Cardiac muscle cell (in vitro differentiated cells and primary cell): ENCODE results near the gene EBP. TPM values are rescaled to one million over a fixed set of nuclear protein-coding genes. Genes with fewer than 3 reads are reported as not detected.
A peak's percentile ranks its signal among the peaks of the same experiment; 100 is the strongest.
"Not testable (repeated sequence)": the region's sequence is repeated elsewhere in the genome, so short reads cannot be mapped to it uniquely, and the experiment has no call there.

Experiments
- DNase-seq, 2 donors: peaks; one replicate each; pipeline versions ENCODE4 v3.0.0 to v3.0.0-alpha.2; 2010 to 2017; ENCODE audit warnings: low read depth in 1 of 2, low spot score in 1 of 2
- H3K27ac ChIP-seq: fragments of 200-600 bp; sonication (generic); 2 replicates; pipeline ENCODE4 v1.5.1; 2016
- H3K27me3 ChIP-seq: fragments of 200-600 bp; sonication (generic); 2 replicates; pipeline ENCODE4 v1.6.0; 2016; ENCODE audit warnings: control low read depth
- H3K36me3 ChIP-seq: fragments of 200-600 bp; sonication (generic); 2 replicates; pipeline ENCODE4 v1.5.1; 2016; ENCODE audit warnings: control low read depth
- H3K4me1 ChIP-seq: fragments of 200-600 bp; sonication (generic); 2 replicates; pipeline ENCODE4 v1.8.1; 2017; ENCODE audit warnings: low read depth, mild to moderate bottlenecking, mixed run types
- H3K4me3 ChIP-seq: fragments of 200-600 bp; sonication (generic); 2 replicates; pipeline ENCODE4 v1.5.1; 2016; ENCODE audit warnings: mild to moderate bottlenecking
- H3K9me3 ChIP-seq: fragments of 200-600 bp; sonication (generic); 2 replicates; pipeline ENCODE4 v1.5.1; 2017; ENCODE audit warnings: low read depth, mild to moderate bottlenecking, control low read depth
- polyA plus RNA-seq: library from polyadenylated mRNA; unstranded; fragments of >200 nt; fragmentation: Nextera tagmentation; extraction: Ambion mirVana; gene quantifications from 2 replicates; pipeline ENCODE4 v1.2.1, GENCODE V29; 2016
- total RNA-seq: library from RNA; depleted of rRNA; stranded (reverse); fragments of >200 nt; gene quantifications from 2 replicates; pipeline ENCODE4 v1.2.3, GENCODE V29; 2016
- TF ChIP-seq, protein P1 (sequence below): IDR thresholded peaks from 2 replicates; pipeline ENCODE4 v1.5.1; 2012; ENCODE audit warnings: low read depth, mild to moderate bottlenecking, low read length

Gene EBP
- total and polyA plus RNA-seq, 2 experiments from 2014 or later = 74.5 to 159 TPM

DNA sequence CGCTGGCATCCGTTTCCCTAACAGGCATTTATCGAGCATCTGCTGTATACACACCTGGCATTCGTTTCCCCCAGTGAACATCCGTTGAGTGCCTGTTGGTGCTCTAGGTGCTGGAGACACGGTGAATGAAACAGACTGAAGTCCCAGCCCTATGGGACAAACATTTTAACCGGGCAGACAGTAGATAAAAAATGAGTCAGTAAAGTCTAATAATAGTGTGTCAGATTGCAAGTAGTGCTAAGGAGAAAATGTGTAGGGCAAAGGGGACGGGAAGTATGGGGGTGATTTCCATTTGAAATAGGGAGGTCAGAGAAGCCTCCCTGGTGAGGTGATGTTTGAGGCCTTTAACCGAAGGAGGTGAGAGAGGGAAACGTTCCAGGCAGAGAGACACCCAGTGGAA lies 5.3 kb upstream of the EBP start:
- Histone ChIP-seq H3K27me3 (no peaks in the 10 kb centered on the region), H3K36me3 (no peaks in the 10 kb centered on the region), H3K9me3 (no peaks in the 10 kb centered on the region), H3K4me3 (no peak overlapping the region), H3K27ac (no peak overlapping the region), H3K4me1 (no peaks in the 10 kb centered on the region)
- no peak for DNase-seq
- TF ChIP-seq, protein P1, sequence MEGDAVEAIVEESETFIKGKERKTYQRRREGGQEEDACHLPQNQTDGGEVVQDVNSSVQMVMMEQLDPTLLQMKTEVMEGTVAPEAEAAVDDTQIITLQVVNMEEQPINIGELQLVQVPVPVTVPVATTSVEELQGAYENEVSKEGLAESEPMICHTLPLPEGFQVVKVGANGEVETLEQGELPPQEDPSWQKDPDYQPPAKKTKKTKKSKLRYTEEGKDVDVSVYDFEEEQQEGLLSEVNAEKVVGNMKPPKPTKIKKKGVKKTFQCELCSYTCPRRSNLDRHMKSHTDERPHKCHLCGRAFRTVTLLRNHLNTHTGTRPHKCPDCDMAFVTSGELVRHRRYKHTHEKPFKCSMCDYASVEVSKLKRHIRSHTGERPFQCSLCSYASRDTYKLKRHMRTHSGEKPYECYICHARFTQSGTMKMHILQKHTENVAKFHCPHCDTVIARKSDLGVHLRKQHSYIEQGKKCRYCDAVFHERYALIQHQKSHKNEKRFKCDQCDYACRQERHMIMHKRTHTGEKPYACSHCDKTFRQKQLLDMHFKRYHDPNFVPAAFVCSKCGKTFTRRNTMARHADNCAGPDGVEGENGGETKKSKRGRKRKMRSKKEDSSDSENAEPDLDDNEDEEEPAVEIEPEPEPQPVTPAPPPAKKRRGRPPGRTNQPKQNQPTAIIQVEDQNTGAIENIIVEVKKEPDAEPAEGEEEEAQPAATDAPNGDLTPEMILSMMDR = no peak

DNA sequence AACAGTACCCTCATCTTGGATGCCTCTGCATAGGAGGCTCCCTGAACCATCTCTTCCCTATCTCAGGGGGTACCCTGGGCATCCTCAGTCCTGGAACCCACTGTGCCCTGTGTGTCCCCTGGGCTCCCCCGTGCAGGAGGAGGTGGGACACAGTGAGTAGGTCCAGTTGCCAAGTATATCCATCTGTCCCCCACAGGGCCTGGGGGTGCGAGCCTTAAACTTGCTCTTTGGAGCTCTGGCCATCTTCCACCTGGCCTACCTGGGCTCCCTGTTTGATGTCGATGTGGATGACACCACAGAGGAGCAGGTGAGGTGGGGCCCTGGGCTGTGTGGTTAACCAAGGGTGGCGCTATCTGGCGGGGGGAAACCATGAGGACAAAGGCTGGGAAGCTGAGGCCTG lies 4.6 kb upstream of the EBP start:
- Histone ChIP-seq H3K27me3 (no peaks in the 10 kb centered on the region), H3K36me3 (no peaks in the 10 kb centered on the region), H3K4me1 (no peaks in the 10 kb centered on the region), H3K4me3 (no peak overlapping the region), H3K9me3 (no peaks in the 10 kb centered on the region), H3K27ac (no peak overlapping the region)
- no peak for DNase-seq
- TF ChIP-seq, protein P1 = no peak

DNA sequence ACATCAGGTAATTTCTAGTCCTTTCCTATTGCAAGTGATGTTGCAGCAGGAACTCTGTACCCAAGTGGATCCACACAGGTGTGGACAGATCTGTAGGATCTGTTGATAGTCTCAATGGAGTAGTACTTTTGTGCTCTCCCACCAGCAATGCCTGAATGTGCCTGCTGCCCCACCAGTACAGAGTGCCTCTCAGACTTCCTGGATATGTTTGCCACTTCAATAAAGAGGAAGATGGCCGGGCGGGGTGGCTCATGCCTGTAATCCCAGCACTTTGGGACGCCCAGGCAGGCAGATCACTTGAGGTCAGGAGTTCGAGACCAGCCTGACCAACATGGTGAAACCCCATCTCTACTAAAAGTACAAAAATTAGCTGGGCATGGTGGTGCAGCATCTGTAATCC lies 2.1 kb upstream of the EBP start:
- not testable (repeated sequence) for H3K27ac ChIP-seq, H3K36me3 ChIP-seq, H3K4me3 ChIP-seq, H3K9me3 ChIP-seq, H3K27me3 ChIP-seq, DNase-seq, H3K4me1 ChIP-seq

DNA sequence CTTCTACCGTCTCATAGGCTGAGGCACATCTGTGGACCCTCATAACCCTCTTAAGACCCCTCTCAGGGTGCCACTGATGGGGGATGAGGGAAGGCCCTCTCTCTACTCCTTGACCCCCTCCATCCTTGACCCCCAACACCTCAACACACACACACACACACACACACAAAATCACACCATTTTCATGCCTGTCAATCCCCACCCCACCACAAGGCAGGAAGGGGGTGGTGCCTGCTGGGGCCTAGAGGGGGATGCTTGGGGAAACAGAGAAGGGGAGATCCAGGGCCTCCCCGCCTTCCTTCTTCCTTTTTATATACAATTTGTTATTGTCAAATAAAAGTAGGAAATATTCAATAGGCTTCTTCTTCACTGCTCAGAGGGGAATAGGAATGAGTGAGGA lies 1.2 kb upstream of the EBP start:
- DNase-seq = no peak
- Histone ChIP-seq H3K27ac (no peak overlapping the region), H3K36me3 (no peaks in the 10 kb centered on the region), H3K4me1 (no peaks in the 10 kb centered on the region), H3K9me3 (no peaks in the 10 kb centered on the region), H3K4me3 (no peak overlapping the region), H3K27me3 (no peaks in the 10 kb centered on the region)
- TF ChIP-seq, protein P1 = no peak

DNA sequence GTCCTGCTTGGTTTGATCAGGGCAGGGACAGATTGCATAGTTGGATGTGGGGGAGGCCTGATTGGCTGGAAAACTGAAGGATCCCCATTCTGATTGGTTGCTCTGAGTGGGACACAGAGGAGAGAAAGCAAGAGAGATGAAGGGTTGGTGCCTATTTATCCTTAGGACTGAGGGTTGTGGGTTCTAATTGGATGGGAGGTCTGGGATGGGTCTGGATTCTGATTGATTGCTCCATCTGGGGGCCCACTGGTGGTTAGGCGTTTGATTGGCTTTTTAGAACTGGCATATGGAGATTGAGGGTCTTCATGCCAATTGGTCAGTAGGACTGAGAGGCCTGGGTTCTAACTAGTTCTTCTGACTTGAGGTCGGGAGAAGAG lies 644 bp upstream of the EBP start:
- Histone ChIP-seq H3K4me1 (no peaks in the 10 kb centered on the region), H3K27ac (peak overlapping the region; percentile 79), H3K27me3 (no peaks in the 10 kb centered on the region), H3K9me3 (no peaks in the 10 kb centered on the region), H3K4me3 (peak overlapping the region; percentile 48), H3K36me3 (no peaks in the 10 kb centered on the region)
- TF ChIP-seq, protein P1 = no peak
- DNase-seq = no peak

DNA sequence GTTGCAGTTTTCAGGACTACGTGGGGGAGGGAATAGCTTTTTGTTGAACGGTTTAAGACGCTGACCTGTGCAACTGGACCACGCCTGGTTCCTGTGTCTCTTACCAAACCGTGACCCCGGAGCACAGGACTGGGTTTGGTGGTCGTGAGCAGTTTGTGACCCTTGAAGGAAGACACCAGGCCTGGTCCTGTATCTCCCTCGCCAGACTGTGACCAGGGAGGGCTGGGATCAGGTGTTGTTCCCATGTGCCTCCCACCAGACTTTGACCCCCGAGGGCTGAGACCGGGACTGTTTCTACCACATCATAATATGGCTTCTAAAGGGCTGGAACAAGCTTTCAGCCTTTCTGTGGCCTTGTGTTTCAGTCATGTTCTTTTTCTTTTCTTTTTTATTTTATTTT lies 683 bp downstream of the EBP start:
- peak overlapping the region; percentile 79 for H3K27ac ChIP-seq

More for the DNA sequence above, 683 bp downstream of the EBP start:
- Histone ChIP-seq H3K4me3 (peak overlapping the region; percentile 48), H3K36me3 (no peaks in the 10 kb centered on the region), H3K9me3 (no peaks in the 10 kb centered on the region), H3K27me3 (no peaks in the 10 kb centered on the region), H3K4me1 (no peaks in the 10 kb centered on the region)
- DNase-seq = no peak
- TF ChIP-seq, protein P1 = no peak
